GM12873 (cell line): Measurements from ENCODE around the gene ABCB1.

Source experiments
- TF ChIP-seq, protein P1 (sequence below): IDR thresholded peaks from 2 replicates; pipeline ENCODE4 v1.5.1; 2012; ENCODE audit warnings: low read depth, mild to moderate bottlenecking, moderate library complexity, low read length, control low read depth; ENCODE audit not compliant: insufficient read depth; ENCODE audit errors: missing control alignments

ABCB1 gene

GRCh38 chr7:87580636-87581035 lies 20.0 kb downstream of the ABCB1 start:
- TF ChIP-seq, protein P1, sequence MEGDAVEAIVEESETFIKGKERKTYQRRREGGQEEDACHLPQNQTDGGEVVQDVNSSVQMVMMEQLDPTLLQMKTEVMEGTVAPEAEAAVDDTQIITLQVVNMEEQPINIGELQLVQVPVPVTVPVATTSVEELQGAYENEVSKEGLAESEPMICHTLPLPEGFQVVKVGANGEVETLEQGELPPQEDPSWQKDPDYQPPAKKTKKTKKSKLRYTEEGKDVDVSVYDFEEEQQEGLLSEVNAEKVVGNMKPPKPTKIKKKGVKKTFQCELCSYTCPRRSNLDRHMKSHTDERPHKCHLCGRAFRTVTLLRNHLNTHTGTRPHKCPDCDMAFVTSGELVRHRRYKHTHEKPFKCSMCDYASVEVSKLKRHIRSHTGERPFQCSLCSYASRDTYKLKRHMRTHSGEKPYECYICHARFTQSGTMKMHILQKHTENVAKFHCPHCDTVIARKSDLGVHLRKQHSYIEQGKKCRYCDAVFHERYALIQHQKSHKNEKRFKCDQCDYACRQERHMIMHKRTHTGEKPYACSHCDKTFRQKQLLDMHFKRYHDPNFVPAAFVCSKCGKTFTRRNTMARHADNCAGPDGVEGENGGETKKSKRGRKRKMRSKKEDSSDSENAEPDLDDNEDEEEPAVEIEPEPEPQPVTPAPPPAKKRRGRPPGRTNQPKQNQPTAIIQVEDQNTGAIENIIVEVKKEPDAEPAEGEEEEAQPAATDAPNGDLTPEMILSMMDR: no peak

DNA sequence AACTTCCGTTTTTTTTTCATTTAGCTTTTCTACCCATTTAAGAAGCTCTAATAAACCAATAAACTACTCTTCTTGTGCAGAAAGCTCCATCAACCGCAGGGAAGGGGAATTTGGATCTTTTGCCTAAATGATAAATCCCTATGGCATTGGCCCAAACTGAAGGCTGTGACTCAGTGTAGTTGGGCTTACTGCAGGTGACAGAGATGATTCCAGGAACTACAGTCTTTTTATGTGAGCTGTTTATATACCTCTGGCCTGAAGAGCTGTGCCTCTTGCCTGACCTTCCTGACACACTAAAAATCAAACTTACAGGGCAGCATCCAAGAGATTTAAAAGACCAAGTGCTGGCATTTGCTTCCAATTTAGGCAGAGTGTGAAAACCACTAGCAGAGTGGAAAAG lies 25.2 kb downstream of the ABCB1 start:
- TF ChIP-seq, protein P1: no peak

DNA sequence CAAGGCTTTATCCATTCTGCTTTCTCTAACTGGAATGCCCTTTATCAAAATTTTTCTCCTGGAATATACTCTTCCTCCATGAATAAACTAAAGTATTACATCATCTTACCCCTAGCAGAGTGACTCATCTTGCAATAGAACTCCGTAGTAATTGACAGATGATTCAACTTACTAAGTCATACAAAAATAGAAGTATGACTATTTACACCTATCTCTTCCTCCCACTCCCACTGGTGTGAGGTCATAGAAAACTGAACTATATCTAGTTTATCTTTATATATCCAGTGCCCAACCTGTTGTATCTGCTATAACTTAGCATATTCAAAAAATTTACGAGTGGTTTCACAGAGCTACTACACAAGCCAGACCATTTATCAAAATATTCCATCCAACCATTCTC lies 26.1 kb downstream of the ABCB1 start:
- TF ChIP-seq, protein P1: no peak

- TF ChIP-seq, protein P1: no peak
Measured at GRCh38 chr7:87570178-87570577, 30.5 kb downstream of the ABCB1 start.

DNA sequence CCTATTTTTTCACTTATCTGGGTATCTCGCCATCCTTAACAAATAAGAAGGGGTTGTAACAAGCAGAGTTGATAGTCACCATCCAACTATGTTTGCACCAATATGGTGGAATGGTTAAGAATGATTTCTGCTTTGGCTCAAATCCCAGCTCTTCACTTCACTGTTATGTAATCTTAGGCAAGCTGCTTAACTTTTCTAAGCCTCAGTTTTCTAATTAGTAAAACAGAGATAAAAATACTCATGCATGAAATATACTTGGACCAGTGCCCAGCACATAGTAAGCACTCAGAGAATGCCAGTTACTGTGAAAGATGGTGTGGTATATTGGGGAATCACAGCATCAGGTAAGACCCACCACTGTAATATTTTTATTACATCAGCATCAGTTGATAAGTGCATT lies 33.6 kb downstream of the ABCB1 start:
- TF ChIP-seq, protein P1: no peak

DNA sequence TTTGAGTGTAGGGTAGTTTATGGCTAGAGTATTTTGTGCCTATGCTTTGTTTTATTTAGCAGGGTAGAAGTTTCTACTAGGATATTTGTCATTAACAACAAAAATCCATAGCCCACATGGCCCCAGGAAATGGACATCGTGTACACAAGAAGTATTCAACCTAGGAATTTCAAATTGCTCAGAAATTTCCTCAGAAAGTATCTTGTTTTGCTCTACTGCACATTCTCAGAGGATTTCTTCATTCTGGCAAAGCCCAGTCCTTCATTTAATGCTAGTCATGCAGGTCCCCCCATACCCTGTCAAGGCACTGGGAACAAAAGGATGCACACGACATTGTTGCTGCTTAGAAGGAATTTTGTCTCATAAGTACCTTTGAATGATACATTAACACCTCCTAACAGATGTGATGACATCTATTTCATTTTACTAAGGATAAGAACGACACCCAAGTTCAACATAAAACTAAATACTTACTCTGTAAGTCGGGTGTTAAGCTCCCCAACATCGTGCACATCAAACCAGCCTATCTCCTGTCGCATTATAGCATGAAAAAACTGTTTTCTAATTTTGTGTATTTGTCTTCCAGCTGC lies 34.3 kb downstream of the ABCB1 start:
- TF ChIP-seq, protein P1: no peak

DNA sequence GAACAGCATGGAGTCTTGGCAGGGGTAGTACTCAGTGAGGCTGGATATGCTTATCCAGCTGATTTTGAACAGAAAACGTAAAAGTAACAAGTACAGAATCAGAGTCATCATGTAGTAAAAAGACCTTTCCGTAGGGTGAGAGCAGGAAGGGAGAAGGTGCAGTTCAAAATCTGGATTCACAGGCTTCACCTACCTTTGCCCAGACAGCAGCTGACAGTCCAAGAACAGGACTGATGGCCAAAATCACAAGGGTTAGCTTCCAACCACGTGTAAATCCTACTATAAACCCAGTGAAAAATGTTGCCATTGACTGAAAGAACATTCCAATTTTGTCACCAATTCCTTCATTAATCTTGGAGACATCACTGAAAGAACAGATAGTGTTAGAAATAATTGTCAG lies 34.8 kb downstream of the ABCB1 start:
- TF ChIP-seq, protein P1: no peak
